GM19328 (cell line): ENCODE measurements around the gene CACNA2D2.

Experiments used
- ATAC-seq: cut with Tn5 transposase; IDR thresholded peaks from one replicate; pipeline ENCODE4 v1.9.1; 2021; ENCODE audit warnings: mild to moderate bottlenecking, moderate library complexity; ENCODE audit not compliant: unreplicated experiment

CACNA2D2 gene

DNA sequence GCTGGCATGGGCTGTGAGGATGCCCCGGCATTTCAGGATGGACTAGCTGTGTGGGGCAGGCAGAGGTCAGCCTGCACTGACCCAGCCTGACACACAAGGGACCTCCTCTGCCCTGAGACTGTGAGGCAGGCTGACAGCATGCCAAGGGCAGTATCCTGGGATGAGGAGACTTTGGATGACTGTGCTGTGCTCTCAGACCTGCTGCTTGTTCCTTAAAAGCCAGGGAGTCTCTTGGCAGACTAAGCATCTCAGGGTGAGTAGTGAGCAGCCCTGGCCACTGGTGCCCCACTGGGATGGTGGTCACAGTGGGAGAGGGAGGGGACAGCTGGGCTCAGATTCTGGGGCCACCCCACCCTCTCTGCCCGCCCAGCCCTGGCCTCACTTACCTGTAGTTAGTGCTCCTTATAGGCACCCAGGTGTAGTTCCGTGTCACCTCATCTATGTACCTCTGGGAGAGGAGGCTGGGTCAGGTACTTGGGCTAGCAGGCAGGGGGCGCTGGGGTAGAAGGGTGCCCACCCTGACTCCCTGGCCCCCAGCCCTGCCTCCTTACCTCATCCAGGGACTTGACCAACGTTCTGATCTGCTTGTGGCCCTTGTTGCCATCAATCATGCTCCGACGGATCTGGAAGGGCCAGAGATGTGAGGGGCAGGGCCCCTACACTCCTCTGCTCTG is 128.0 kb downstream of the CACNA2D2 start:
- no peak for ATAC-seq

DNA sequence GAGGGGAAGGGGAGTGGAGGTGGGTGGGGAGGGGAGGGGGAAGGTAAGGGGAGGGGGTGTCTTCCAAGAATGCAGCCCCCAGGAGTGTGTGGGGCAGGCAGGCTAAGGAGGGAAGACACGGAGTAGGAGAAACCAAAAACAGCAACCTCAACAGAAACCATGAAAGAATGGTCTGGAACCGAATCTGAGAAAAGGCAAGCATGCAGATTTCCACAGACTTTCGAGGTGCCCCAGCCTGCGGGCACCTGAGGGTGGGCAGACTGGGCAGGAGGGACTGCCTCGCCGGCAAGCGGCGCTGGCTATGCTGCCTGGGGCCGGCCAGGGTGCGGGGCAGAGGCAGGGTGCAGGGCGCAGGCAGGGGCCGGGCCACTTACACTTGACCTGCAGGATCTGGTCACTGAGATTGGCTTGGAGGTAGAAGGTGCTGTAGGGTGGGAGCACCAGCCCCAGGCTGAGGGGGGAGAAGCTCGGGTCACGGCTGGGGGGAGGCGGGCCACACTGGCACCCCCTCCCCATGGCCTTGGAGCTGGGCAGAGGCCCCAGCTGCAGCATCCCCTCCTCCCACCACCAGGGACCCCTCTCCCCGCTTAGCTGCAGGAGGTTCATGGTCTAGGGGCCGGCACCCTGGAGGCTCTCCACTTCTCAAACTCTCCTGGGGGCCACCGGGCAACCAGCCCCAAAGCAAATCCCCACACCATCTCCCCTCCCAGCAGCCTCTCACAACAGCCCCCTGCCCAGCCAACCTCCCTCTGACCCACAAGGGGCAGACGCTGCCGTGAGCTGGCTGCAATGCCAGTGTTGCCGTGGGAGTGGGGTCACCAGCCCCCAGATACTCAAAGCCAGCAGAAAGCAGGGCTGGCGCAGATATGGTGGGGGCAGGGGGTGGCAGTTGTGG is 128.8 kb downstream of the CACNA2D2 start:
- ATAC-seq, result no peak

DNA sequence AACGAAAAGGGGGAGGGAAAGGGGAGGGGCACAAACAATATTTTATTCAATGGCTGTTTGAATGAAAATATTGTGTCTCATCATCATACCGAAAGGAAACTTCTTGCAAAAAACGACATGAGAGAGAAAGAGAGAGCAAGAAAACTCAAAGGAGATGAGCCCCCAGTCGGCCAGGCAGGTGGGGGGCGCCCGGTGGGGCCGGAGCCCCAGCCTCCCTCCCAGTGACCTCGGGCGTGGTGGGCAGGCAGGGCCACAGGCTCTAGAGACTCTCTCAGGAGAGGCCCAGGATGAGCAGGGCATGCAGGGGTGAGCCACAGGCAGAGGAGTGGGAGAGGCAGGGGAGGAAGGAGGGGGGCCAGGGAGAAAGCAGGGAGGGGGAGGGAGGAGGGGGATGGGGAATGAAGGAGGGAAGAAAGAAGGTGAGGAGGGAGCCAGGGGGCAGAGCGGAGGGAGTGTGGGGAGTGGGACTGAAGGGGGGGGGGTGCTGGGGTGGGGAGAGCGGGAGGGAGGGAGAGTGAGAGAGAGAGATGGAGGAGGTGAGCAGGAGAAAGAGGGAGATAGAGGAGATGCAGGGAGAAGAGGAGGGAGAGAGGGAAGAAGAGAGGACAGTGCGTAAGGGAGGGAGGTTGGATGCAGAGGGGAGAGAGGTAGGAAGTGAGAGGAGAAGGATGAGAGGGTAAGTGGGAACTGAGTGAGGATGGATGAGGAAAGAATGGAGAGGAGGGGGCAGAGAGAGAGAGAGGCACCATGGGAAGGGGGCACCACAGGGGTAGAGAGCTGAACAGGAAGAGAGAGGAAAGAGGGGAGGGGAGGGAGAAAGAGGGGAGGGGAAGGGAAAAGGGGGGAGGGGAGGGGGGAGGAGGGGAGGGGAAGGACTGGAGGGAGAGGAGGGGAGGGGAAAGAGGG is 130.0 kb downstream of the CACNA2D2 start:
- no peak for ATAC-seq

DNA sequence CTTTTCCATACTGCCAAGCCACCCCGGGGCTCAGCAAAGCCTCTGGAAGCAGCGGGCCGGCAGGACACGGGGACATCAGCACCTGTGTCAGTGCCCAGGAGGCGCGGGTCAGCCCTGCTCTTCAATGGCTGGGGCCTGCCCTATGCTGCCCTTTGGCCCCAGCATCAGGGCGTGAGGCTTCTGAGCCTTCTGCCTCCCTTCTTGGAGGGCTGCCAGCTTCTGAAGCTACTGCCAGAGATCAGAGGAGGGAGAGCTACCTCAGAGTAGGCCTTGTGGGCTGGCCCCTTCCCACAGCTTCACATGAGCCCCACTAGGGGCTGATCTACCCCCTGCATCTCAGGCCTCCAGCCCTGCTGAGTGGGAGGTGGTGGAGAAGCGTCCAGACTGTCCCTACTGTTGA is 131.1 kb downstream of the CACNA2D2 start:
- no peak for ATAC-seq

DNA sequence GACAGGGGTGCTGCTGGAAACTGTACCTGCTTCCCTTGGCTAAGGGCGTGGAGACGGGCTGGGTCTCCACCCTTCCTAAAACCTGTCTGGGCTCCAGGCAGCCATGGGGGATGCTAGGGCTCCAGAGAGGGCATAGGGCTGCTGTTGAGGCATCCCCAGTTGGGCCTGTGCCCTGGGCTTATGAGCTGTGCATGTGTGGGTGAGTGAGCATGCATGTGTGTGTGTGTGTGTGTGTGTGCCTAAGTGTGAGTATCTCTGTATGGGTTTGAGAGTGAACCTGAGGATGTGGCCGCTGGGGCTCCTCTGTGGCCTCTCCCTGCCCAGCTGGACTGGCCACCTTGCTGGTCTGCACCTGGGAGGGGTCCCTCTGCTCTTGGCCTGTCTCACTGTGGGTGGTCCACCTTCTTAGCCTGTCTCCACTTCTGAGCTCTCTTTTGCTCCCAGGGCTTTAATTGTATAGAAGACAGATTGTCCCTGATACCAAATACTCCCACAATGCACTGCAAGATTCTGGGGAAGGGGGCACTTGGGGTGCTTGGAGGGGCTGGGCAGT is 132.2 kb downstream of the CACNA2D2 start:
- no peak for ATAC-seq

DNA sequence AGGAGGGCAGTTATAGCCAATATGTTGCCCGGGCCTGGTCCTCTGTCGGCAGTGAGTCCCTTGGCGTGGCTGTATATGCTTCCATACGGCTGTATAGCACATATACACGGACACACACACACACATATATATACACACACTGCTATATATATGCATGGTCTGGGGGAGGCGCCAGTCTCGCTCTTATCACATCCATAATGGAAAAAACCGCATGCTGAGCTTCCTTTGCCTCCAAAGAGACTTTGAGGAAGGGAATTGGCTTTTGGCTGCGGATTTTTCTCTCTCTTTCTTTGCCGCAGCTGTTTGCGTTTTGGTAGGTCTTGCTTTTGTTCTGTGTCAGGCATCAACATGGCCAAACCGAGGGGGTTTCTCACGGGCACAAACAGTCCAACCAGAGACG is 132.8 kb downstream of the CACNA2D2 start:
- no peak for ATAC-seq

DNA sequence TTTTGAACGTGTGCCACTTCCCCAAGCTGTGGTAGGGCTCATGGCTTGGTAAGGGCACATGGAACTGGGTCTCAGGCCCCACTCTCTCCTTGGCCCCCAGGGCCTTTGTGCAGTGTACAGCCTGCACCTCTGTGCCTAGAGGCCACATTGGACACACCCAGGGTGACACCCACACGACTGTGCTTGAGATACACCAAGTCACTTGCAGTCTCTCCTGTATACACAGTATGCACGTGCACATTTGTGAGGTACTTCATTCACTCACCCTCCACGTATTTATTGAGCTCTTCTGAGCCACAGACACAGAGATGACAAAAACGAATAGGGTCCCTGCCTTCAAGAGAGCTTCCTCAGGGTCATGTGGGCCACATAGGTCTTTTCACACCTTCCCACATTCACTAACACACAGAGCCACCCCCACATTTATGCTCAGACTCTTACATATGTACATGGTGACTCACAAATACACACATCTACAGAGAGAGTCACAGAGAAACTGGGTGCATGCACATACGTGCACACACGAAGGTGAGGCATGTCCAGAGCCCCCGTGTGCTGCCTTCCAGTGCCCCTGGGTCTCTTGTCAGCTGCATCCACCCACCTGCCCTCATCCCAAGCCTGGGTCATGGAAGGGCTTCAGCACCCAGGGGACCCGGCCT is 134.3 kb downstream of the CACNA2D2 start:
- ATAC-seq, result no peak

DNA sequence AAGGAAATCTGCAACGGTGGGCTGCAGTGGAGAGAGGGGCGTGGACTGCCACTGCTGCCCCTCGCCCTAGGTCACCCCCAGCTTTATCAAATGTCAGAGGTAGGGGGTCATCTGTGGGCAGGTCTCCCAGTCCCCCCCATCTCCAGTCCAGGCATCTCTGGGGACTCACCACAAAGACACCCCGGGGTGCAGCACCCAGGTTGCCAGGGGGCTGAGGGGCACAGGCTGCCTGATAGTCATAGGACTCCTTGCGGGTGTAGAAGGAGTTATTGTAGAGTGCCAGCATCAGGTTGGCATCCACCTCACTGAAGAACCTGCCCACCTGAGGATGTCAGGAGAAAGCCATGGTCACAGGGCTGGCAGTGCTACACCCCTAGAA is 137.6 kb downstream of the CACNA2D2 start:
- no peak for ATAC-seq

DNA sequence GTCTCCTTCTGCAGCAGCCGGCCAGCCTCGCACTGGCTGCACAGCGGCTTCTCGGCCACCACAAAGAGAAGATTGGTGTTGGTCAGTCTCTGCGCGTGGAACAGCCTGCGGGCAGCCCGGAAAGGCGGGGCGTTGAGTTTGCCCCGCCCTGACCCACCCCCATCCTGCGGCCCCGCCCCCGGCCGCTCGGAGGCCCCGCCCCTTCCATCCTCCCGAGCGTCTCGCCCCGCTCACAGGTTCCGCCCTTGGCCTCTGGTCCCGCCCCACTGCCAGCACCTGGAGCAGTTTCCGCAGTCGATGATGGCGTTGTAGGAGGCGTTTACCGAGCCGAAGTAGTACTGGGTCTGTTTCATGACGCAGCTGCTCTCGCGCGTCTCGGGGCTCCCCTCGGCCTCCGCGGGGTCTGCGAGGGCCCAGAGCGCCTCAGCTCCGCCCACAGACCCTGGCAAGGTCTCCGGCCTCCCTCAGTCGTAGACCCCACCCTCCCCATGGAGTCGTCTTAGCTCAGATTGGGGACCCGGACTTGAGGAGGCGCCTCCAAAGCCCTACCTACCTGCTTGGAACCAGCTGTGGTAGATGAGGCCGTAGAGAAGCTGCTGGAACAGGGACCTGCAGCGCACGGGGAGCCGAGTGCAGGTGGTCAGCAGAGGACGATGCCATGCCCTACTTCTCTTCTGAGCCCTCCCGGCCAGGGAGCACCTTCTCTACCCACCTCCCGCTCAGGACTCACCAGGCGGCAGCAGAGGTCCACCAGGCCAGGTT is 138.2 kb downstream of the CACNA2D2 start:
- ATAC-seq, result peak; percentile 70

DNA sequence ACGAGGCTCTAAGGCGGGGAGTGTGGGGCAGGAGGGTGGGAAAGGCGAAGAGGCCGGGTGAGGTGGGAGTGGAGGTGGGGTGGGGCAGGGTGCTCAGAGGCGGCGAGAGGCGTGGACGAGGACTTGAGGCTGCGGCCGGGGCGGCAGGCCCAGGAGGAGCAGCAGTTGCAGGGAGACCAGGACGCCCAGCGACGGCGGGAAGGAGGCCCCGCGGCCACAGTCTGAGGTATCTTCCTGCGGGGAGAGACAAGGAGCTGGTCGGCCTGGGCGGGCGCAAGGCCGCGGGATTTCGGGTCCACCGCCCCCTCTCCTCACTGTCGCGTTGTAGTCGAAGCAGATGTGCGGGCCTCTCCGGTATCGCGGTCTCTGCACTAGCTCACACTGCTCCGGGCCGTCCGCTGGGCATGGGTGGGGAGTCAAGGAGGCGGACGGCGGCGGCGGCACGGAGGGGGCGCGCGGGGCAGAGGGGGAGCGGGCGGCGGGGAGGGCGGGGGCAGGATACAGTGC is 138.8 kb downstream of the CACNA2D2 start:
- ATAC-seq, result no peak

DNA sequence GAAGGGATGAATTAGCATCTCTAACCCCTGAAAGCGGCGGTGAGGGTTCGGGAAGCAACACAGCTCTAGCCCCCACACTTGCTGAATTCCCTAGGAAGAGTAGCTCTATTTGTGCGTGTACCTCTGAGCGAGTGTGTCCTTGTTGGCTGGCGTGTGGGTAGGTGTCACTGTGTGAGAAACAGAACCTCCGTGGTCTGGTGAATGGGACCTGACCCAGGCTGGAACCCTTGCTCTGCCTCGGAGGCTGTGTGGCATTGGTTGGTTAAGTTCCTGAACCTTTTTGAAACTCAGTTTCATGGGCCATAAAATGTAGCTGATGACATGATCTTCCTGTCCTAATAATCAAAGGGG is 143.7 kb downstream of the CACNA2D2 start:
- ATAC-seq, result no peak

DNA sequence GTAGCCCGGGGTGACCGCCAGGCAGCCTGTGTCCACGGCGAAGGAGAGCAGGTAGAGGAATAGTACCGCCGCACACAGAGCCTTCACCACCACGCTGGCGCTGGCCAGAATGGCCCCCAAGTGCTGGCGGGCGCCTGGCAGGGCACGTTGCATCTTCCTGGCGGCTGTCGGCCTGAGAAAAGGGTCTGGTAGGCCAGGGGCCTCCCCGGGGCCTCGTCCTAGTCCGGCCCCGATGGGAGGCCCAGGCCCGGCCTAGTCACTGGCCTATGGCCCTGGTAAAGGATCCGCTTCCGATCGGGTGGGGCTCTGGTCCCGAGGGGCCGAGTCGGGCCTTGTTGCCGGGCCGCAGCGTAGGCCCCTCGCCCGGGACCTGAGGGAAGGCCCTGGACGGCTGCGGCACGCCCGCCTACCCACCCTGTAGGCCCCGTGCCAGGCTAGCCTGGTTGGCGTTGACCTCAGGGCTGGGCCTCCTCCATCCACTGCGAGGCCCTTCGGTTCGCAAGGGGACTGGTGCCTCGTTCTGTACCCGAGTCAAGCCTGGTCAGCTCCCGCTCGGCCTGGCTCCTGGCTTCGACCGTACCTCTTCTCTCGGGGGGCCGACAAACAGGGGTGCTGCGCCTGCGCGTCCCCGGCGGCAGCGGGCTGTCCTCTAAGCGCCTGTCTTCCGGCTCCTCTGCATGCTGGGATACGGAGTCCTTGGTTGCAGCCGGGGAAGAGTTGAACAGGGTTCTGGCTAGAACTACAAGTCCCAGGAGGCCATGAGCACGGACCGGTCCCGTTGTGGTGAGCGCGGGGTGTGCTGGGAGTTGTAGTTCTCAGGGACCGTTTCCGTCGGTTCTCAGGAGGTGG is 144.3 kb downstream of the CACNA2D2 start, which contains the start of gene TMEM115:
TMEM115 (minus strand) TSS at position 611 of the 849 bp plus-strand sequence; CDS start at position 153, 458 bp downstream.
- peak; percentile 99 for ATAC-seq

DNA sequence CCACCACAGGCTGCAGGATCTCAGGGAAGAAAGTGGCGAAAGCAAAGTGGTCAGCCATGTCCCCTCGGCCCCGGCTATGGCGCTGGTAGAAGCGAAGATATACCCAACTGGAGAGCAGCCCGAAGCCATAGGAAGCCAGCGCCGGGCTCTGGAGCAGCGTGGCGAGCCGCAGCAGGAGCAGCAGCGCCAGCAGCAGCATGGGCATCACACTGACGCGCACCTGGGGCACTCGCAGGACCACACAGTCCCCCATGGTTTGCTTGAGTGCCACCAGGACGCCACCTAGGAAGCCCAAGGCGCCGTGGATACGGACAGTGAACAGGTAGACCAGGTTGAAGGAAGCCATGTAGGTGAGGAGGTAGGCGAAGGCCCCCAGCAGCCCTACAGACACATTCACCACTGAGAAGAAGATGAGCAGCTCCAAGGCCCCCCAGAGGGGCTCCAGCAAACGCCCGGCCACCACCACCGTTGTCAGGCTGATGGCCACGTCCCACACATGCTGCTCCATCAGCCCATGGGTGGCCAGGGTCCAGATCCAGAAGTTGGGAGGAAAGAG is 145.0 kb downstream of the CACNA2D2 start:
- no peak for ATAC-seq

DNA sequence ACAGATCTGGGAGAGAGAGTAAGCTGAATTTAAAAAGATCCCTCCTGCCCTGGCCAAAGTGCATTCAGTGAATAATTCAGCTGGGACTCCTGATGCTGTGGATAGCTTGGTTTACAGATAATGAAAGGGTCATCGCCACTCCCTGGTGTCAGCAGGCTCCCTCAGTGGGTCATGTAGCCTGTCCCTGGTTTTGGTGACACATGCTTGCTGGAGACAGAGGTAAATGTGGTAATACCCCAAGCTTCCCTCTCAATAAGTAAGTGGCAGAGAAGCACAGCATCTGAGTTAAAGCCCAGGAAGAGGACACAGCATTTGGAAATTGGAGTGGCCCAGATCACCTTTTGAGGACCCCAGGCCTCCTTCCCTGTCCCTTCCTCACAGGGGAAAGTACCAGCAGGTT is 146.0 kb downstream of the CACNA2D2 start:
- ATAC-seq, result no peak

DNA sequence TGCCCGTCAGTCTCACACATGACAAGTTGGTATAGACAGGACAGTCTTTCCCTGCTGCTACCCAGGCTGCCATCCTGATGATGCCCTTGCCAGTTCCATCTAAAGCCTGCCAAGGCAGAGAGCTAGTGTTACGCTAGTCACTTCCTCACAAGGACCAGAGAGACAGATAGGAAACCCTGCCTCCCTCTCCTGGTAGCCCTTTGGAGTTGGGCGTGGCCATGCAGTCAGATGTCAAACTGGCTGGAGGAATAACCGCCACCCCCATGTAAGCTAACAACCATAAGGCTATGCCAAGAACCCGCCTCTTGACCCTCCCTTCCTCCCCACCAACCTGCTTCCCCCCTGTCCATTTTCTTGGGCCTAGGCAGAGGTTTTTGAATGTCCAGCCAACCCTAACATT is 146.9 kb downstream of the CACNA2D2 start:
- ATAC-seq, result no peak

DNA sequence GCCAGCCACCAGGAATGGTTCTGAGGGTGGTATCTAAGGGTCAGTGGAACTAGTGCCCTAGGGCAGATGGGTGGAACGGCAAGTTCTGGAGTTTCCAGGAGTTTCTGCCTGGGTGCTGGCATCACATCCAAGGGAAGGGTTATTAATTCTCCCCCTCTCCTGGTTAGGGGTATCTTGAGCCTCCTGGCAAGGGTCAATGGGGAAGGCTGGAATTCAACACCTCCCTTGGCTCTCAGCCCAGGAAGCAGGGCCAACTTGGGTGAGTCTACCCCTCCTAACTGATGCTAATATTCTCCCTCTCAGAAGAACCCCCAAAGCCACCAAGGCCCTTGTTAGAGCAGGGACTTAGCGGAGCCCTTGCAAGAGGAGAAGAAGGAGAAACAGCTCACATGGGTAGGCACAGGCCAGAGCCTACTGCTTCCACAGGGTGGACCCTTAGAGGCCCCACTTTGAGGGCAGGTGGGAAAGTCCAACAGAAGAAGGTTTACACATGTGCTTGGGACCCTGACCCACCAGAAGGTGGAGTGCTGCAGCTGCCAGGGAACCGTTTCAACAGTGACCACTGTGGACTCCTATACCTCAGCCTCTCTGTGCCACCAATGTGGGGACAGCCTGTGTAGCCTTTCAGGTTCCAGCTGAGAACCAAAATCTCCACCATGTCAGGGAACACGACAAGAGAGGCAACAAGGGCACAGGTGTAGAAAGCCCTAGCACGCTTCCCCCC is 147.4 kb downstream of the CACNA2D2 start:
- ATAC-seq, result no peak

DNA sequence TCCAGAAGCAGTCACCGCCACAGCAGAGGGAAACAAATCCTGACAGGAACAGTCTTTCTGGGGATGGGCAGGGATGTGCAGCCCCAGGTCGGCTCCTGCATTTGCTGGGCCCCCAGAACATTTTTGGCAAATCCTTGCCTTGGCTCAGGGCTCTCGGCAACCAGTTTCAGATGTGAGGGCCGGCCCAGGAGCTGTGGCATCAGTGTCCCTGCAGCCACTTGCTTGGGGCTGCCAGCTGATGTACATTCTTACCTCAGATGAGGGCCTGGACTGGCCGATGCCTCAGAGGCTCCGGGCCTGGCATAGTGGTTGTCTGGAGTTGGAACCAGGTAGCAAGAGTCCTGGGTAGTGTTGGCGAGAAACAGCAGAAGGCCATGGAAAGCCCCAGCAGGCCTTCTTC is 148.6 kb downstream of the CACNA2D2 start:
- no peak for ATAC-seq
